Measurements from ENCODE around the gene ZSCAN16. TPM values are rescaled to one million over a fixed set of nuclear protein-coding genes. Genes with fewer than 3 reads are reported as not detected.
A peak's percentile ranks its signal among the peaks of the same experiment; 100 is the strongest.

ZSCAN16 gene
- total and polyA plus RNA-seq, 2 of the 13 experiments (the other 11 are each of a cell fraction or from before 2014, with no cell fraction given): 5.7 to 12.7 TPM

DNA sequence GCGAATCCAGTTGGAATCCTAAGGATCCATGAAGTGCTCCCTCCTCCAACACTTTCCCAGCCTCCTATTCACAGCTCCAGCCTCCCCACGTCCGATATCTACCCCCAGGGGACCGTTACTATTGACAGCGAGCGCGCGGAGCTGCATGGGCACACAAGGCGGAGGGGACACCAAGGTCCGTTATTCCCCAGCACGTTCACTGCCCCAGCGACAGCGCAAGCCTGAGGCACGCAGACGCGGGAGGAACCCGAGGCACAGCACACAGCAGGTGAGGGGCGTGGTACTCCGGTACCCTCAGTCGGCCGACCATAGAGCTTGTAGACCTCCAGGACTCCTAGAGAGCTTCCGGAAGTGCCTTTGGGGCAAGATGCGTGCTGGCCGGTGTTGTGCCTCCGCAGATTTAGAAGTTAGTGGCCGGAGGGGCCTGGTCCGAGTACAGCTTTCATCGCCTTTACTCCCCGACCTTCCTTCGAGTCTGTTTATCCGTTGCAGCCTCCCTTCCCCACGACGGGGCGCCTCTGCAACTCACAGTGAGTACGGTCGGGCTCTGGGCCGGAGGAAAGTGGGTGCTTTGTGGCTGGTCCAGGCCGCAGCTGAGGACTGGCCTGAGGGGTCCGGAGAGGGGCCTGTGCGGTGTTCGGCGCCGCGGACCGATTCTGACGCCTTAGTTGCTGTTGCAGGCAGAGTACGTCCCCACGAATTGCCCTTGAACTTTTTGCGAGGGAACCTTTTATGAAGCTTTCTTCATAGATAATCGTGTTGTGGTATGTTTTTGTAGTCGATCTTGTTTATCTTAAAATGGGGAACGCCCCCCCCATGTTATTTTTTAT, 17.3 kb downstream of the ZSCAN16 start, which contains the start of gene ZKSCAN8 (continued):
- TF ChIP-seq, protein P1, sequence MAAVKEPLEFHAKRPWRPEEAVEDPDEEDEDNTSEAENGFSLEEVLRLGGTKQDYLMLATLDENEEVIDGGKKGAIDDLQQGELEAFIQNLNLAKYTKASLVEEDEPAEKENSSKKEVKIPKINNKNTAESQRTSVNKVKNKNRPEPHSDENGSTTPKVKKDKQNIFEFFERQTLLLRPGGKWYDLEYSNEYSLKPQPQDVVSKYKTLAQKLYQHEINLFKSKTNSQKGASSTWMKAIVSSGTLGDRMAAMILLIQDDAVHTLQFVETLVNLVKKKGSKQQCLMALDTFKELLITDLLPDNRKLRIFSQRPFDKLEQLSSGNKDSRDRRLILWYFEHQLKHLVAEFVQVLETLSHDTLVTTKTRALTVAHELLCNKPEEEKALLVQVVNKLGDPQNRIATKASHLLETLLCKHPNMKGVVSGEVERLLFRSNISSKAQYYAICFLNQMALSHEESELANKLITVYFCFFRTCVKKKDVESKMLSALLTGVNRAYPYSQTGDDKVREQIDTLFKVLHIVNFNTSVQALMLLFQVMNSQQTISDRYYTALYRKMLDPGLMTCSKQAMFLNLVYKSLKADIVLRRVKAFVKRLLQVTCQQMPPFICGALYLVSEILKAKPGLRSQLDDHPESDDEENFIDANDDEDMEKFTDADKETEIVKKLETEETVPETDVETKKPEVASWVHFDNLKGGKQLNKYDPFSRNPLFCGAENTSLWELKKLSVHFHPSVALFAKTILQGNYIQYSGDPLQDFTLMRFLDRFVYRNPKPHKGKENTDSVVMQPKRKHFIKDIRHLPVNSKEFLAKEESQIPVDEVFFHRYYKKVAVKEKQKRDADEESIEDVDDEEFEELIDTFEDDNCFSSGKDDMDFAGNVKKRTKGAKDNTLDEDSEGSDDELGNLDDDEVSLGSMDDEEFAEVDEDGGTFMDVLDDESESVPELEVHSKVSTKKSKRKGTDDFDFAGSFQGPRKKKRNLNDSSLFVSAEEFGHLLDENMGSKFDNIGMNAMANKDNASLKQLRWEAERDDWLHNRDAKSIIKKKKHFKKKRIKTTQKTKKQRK (IDR thresholded peaks at IDR 0.05; ENCODE audit: low read length): no peak
- TF ChIP-seq FOXK1 (CRISPR knock-in tag; IDR thresholded peaks at IDR 0.05; ENCODE audit: borderline replicate concordance, low read depth) (peak; percentile 94), SKI (IDR thresholded peaks at IDR 0.05; ENCODE audit: partially characterized antibody) (no peak), FOXP1 (IDR thresholded peaks at IDR 0.05) (no peak), FOXP1 (CRISPR knock-in tag; IDR thresholded peaks at IDR 0.05) (peak; percentile 40; the same call in 1 of the 2 replicates), CEBPG (CRISPR knock-in tag; IDR thresholded peaks at IDR 0.05) (peak; percentile 10; the same call in 1 of the 2 replicates), ZNF510 (CRISPR knock-in tag; IDR thresholded peaks at IDR 0.05; ENCODE audit: low read depth) (peak; percentile 96), ELF3 (CRISPR knock-in tag; IDR thresholded peaks at IDR 0.05) (peak; percentile 95), ZNF761 (CRISPR knock-in tag; conservative IDR thresholded peaks at IDR 0.05) (peak; percentile 98), ATF7-NPFF (CRISPR knock-in tag; IDR thresholded peaks at IDR 0.05; ENCODE audit: low read depth) (peak; percentile 80), NCOR1 (IDR thresholded peaks at IDR 0.05; ENCODE audit: borderline replicate concordance, low read length) (no peak), ZNF674 (CRISPR knock-in tag; IDR thresholded peaks at IDR 0.05; ENCODE audit: low read depth) (0 out of 2 replicates have a peak, but pooled peaks have one; percentile 48), ZNF350 (CRISPR knock-in tag; IDR thresholded peaks at IDR 0.05; ENCODE audit: borderline replicate concordance, low read depth) (peak; percentile 100), MZF1 (CRISPR knock-in tag; IDR thresholded peaks at IDR 0.05; ENCODE audit: borderline replicate concordance) (peak; percentile 46; the same call in 1 of the 2 replicates), HMG20B (CRISPR knock-in tag; conservative IDR thresholded peaks at IDR 0.05) (peak; percentile 74; the same call in 1 of the 2 replicates), AKAP8 (CRISPR knock-in tag; IDR thresholded peaks at IDR 0.05) (peak; percentile 70; the same call in 1 of the 2 replicates), CENPT (CRISPR knock-in tag; IDR thresholded peaks at IDR 0.05; ENCODE audit: low read depth) (no peak), MAFK (conservative IDR thresholded peaks at IDR 0.05 in 1 of 2, IDR thresholded peaks at IDR 0.05 in 1 of 2; ENCODE audit: low read length in 2 of 2) (no peak), ZNF30 (CRISPR knock-in tag; IDR thresholded peaks at IDR 0.05) (peak; percentile 94; the same call in 1 of the 2 replicates), FOSL2 (CRISPR knock-in tag; IDR thresholded peaks at IDR 0.05) (peak; percentile 41; the same call in 1 of the 2 replicates), ZNF337 (CRISPR knock-in tag; IDR thresholded peaks at IDR 0.05; ENCODE audit: borderline replicate concordance, low read depth) (peak; percentile 97)
- TF ChIP-seq, protein P2, sequence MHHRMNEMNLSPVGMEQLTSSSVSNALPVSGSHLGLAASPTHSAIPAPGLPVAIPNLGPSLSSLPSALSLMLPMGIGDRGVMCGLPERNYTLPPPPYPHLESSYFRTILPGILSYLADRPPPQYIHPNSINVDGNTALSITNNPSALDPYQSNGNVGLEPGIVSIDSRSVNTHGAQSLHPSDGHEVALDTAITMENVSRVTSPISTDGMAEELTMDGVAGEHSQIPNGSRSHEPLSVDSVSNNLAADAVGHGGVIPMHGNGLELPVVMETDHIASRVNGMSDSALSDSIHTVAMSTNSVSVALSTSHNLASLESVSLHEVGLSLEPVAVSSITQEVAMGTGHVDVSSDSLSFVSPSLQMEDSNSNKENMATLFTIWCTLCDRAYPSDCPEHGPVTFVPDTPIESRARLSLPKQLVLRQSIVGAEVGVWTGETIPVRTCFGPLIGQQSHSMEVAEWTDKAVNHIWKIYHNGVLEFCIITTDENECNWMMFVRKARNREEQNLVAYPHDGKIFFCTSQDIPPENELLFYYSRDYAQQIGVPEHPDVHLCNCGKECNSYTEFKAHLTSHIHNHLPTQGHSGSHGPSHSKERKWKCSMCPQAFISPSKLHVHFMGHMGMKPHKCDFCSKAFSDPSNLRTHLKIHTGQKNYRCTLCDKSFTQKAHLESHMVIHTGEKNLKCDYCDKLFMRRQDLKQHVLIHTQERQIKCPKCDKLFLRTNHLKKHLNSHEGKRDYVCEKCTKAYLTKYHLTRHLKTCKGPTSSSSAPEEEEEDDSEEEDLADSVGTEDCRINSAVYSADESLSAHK (CRISPR knock-in tag; IDR thresholded peaks at IDR 0.05; ENCODE audit: borderline replicate concordance): no peak; the same call in 1 of the 2 replicates
- TF ChIP-seq, protein P3, sequence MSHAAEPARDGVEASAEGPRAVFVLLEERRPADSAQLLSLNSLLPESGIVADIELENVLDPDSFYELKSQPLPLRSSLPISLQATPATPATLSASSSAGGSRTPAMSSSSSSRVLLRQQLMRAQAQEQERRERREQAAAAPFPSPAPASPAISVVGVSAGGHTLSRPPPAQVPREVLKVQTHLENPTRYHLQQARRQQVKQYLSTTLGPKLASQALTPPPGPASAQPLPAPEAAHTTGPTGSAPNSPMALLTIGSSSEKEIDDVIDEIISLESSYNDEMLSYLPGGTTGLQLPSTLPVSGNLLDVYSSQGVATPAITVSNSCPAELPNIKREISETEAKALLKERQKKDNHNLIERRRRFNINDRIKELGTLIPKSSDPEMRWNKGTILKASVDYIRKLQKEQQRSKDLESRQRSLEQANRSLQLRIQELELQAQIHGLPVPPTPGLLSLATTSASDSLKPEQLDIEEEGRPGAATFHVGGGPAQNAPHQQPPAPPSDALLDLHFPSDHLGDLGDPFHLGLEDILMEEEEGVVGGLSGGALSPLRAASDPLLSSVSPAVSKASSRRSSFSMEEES (CRISPR knock-in tag; IDR thresholded peaks at IDR 0.05): peak; percentile 85
